G401.6 (cell line): Measurements from ENCODE around the gene ARSJ.
A peak's percentile ranks its signal among the peaks of the same experiment; 100 is the strongest.

ENCODE experiments used
- FAIRE-seq: peaks from 2 replicates; lab custom pipeline; 2012; peaks lifted over from hg19 to GRCh38; lab: Jason Lieb, UNC

Gene ARSJ

GRCh38 chr4:113987382-113987941, 8.0 kb upstream of the ARSJ start:
- FAIRE-seq: no peak

- no peak for FAIRE-seq
Observed at GRCh38 chr4:113982181-113982580, 2.7 kb upstream of the ARSJ start.

GRCh38 chr4:113981591-113981990, 2.1 kb upstream of the ARSJ start:
- FAIRE-seq: no peak

- no peak for FAIRE-seq
Observed at GRCh38 chr4:113979905-113980615, 613 bp upstream of the ARSJ start.

- FAIRE-seq: no peak
Observed at GRCh38 chr4:113978561-113979147, 793 bp downstream of the ARSJ start.

- no peak for FAIRE-seq
Observed at GRCh38 chr4:113978105-113978504, 1.3 kb downstream of the ARSJ start.

- no peak for FAIRE-seq
Observed at GRCh38 chr4:113977526-113977855, 2.0 kb downstream of the ARSJ start.

- peak; percentile 45 for FAIRE-seq
Observed at GRCh38 chr4:113976741-113977525, 2.5 kb downstream of the ARSJ start.

GRCh38 chr4:113975578-113975977, 3.9 kb downstream of the ARSJ start:
- FAIRE-seq: no peak

- FAIRE-seq: no peak
Observed at GRCh38 chr4:113974467-113974866, 5.0 kb downstream of the ARSJ start.

GRCh38 chr4:113973345-113973744, 6.1 kb downstream of the ARSJ start:
- FAIRE-seq: no peak

GRCh38 chr4:113972781-113973180, 6.7 kb downstream of the ARSJ start:
- no peak for FAIRE-seq

GRCh38 chr4:113971706-113972360, 7.6 kb downstream of the ARSJ start:
- FAIRE-seq: no peak

GRCh38 chr4:113969709-113970334, 9.6 kb downstream of the ARSJ start:
- FAIRE-seq: no peak

- no peak for FAIRE-seq
Observed at GRCh38 chr4:113968473-113968872, 11.0 kb downstream of the ARSJ start.

GRCh38 chr4:113967687-113968086, 11.8 kb downstream of the ARSJ start:
- no peak for FAIRE-seq

- FAIRE-seq: no peak
Observed at GRCh38 chr4:113962719-113963265, 16.7 kb downstream of the ARSJ start.

- FAIRE-seq: no peak
Observed at GRCh38 chr4:113962016-113962347, 17.5 kb downstream of the ARSJ start.

- FAIRE-seq: no peak
Observed at GRCh38 chr4:113960684-113961321, 18.6 kb downstream of the ARSJ start.

GRCh38 chr4:113959539-113959937, 19.9 kb downstream of the ARSJ start:
- no peak for FAIRE-seq

GRCh38 chr4:113958766-113959538, 20.5 kb downstream of the ARSJ start:
- no peak for FAIRE-seq
